Fibroblast of lung (primary cell): ENCODE results near the gene C6orf15. TPM values are rescaled to one million over a fixed set of nuclear protein-coding genes. Genes with fewer than 3 reads are reported as not detected.

Experiments used
- DNase-seq, 2 donors: peaks; one replicate each; pipeline versions ENCODE4 v3.0.0 to v3.0.0-alpha.2; 2010; ENCODE audit warnings: low read depth in 2 of 2
- H2AFZ ChIP-seq: 2 replicates; pipeline ENCODE4 v1.5.1; 2012; ENCODE audit warnings: low read length, control low read depth, inconsistent platforms
- H3K27ac ChIP-seq: 2 replicates; pipeline ENCODE4 v1.5.1; 2011; ENCODE audit warnings: low read length, control low read depth; ENCODE audit not compliant: insufficient read depth
- H3K27me3 ChIP-seq: 2 replicates; pipeline ENCODE4 v1.5.1; 2011; ENCODE audit warnings: mild to moderate bottlenecking, low read length; ENCODE audit not compliant: control insufficient read depth, insufficient read depth
- H3K36me3 ChIP-seq: 2 replicates; pipeline ENCODE4 v1.5.1; 2011; ENCODE audit warnings: low read length; ENCODE audit not compliant: control insufficient read depth, insufficient read depth
- H3K4me1 ChIP-seq: 2 replicates; pipeline ENCODE4 v1.5.1; 2011; ENCODE audit warnings: low read length; ENCODE audit not compliant: control insufficient read depth, insufficient read depth; ENCODE audit errors: extremely low read depth
- H3K4me2 ChIP-seq: 2 replicates; pipeline ENCODE4 v1.5.1; 2011; ENCODE audit warnings: low read length, control low read depth; ENCODE audit not compliant: insufficient read depth; ENCODE audit errors: extremely low read depth
- H3K4me3 ChIP-seq, 4 experiments: fragments of 200-600 bp in 1 of 4; sonication (generic) in 1 of 4; replicated peaks in 1 of 4; 2 replicates each; pipeline ENCODE4 v1.5.1; 2011 to 2016; ENCODE audit warnings: low read length in 4 of 4, low read depth in 3 of 4, mild to moderate bottlenecking in 3 of 4, control low read depth in 2 of 4, inconsistent platforms in 1 of 4, mixed read lengths in 1 of 4; ENCODE audit not compliant: insufficient read depth in 1 of 4; ENCODE audit errors: control extremely low read depth in 1 of 4
- H3K79me2 ChIP-seq: 2 replicates; pipeline ENCODE4 v1.5.1; 2012; ENCODE audit warnings: mild to moderate bottlenecking, low read length, inconsistent platforms; ENCODE audit not compliant: control insufficient read depth, insufficient read depth
- H3K9ac ChIP-seq: 2 replicates; pipeline ENCODE4 v1.5.1; 2011; ENCODE audit warnings: mild to moderate bottlenecking, low read length, control low read depth; ENCODE audit not compliant: insufficient read depth
- H3K9me3 ChIP-seq: 2 replicates; pipeline ENCODE4 v1.5.1; 2012; ENCODE audit warnings: low read depth, low read length; ENCODE audit not compliant: control insufficient read depth, insufficient read depth
- H4K20me1 ChIP-seq: 2 replicates; pipeline ENCODE4 v1.5.1; 2011; ENCODE audit warnings: low read length; ENCODE audit not compliant: control insufficient read depth, insufficient read depth; ENCODE audit errors: extremely low read depth
- EZH2 ChIP-seq: IDR thresholded peaks from 2 replicates; pipeline ENCODE4 v1.5.1; 2012; ENCODE audit warnings: low read length, control low read depth, mild to moderate bottlenecking; ENCODE audit errors: missing control alignments
- polyA minus RNA-seq: library from RNA; depleted of rRNA, polyadenylated mRNA; stranded (reverse); fragments of >200 nt; gene quantifications from 2 replicates; pipeline ENCODE4 v1.2.3, GENCODE V29; 2011; ENCODE audit warnings: low replicate concordance
- polyA plus RNA-seq, 2 donors: library from polyadenylated mRNA; depleted of rRNA in 1 of 2; stranded (reverse) in 1 of 2; unstranded in 1 of 2; fragments of >200 nt; gene quantifications; 2 replicates each; pipeline ENCODE4 v1.2.1, GENCODE V29; 2011 to 2012; ENCODE audit warnings: missing spikeins in 1 of 2
- total RNA-seq: library from RNA; depleted of rRNA; stranded (reverse); fragments of >200 nt; gene quantifications from 2 replicates; pipeline ENCODE4 v1.2.1, GENCODE V29; 2014
- TF ChIP-seq, protein P1 (sequence below), 2 donors: IDR thresholded peaks in 1 of 2; conservative IDR thresholded peaks in 1 of 2; 1 replicate in 1 of 2; 2 replicates in 1 of 2; pipeline ENCODE4 v1.5.1; 2011 to 2012; ENCODE audit warnings: low read length in 2 of 2, control low read depth in 1 of 2, inconsistent platforms in 1 of 2, low read depth in 1 of 2, mild to moderate bottlenecking in 1 of 2

Gene C6orf15
- total RNA-seq (not detected in 2 replicates), polyA plus RNA-seq (not detected in 2 replicates), polyA minus RNA-seq (not detected in 2 replicates)
- polyA plus RNA-seq (2012): not detected in 2 replicates

DNA sequence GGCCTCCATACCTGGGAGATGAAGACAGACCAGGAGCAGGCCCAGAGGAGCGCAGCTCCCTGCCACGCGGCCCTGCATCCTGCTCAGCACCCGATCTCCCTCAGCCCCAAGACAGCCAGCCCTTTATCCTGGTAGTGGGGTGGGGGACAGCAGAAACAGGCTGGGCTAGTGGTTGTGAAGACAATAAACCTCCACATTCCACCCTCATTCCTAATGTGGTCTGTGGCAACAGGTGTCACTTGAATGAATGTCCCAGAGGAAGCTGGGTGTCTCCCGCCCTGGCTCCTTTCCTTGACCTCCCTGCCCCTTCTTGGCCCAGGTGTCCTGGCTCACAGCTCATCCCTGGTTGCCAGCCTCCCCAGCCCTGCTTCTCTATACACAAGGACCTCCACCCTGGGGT is at the start of gene C6orf15:
Gene C6orf15 (minus strand): TSS at position 98 of the 400 bp plus-strand sequence. CDS start 20 bp downstream, at position 78.
- no peaks in the 10 kb centered on the region for H3K79me2 ChIP-seq
- no peak for DNase-seq
- peaks cover 19% of the 10 kb centered on the region for H3K4me1 ChIP-seq
- TF ChIP-seq EZH2: no peak
- TF ChIP-seq, protein P1, sequence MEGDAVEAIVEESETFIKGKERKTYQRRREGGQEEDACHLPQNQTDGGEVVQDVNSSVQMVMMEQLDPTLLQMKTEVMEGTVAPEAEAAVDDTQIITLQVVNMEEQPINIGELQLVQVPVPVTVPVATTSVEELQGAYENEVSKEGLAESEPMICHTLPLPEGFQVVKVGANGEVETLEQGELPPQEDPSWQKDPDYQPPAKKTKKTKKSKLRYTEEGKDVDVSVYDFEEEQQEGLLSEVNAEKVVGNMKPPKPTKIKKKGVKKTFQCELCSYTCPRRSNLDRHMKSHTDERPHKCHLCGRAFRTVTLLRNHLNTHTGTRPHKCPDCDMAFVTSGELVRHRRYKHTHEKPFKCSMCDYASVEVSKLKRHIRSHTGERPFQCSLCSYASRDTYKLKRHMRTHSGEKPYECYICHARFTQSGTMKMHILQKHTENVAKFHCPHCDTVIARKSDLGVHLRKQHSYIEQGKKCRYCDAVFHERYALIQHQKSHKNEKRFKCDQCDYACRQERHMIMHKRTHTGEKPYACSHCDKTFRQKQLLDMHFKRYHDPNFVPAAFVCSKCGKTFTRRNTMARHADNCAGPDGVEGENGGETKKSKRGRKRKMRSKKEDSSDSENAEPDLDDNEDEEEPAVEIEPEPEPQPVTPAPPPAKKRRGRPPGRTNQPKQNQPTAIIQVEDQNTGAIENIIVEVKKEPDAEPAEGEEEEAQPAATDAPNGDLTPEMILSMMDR (conservative IDR thresholded peaks at IDR 0.05 in 1 of 2, IDR thresholded peaks at IDR 0.05 in 1 of 2; ENCODE audit: low read depth in 1 of 2, low read length in 2 of 2): no peak
- no peak within 1 kb of the TSS for H2AFZ ChIP-seq
- H3K27ac ChIP-seq: no peak within 1 kb of the TSS
- H3K9ac ChIP-seq: no peak within 1 kb of the TSS
- H4K20me1 ChIP-seq: no peaks in the 10 kb centered on the region
- H3K27me3 ChIP-seq: peaks cover 19% of the 10 kb centered on the region
- no peak within 1 kb of the TSS for H3K4me2 ChIP-seq
- H3K4me3 ChIP-seq: no peak within 1 kb of the TSS
- no peaks in the 10 kb centered on the region for H3K9me3 ChIP-seq
- no peaks in the 10 kb centered on the region for H3K36me3 ChIP-seq

DNA sequence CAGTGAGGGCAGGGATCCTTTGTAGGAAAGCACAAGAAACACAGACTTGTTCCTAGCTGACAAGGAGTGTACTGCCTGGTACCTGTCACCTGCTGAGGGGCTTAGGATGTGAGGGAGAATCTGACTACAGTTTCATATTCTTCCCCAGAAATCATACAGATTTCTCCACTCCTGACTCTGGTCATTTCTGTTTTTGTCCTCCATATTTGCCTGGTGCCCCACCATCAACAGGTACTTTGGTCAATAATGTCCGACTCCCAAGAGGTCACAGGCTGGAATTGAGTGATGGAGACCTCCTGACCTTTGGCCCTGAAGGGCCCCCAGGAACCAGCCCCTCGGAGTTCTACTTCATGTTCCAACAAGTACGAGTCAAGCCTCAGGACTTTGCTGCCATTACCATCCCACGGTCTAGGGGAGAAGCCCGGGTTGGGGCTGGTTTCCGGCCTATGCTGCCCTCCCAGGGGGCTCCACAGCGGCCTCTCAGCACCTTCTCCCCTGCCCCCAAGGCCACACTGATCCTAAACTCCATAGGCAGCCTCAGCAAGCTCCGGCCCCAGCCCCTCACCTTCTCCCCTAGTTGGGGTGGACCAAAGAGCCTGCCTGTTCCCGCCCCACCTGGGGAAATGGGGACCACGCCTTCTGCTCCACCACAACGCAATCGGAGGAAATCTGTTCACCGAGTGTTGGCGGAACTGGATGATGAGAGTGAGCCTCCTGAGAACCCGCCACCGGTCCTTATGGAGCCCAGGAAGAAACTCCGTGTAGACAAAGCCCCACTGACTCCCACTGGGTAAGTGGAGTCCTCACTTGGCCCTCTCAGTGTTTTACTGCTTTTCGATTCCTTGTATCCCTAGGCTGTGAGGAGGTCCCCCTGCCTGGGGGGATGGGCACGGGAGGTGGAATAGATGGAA is 49.1 kb upstream of the C6orf15 start:
- TF ChIP-seq, protein P1 (conservative IDR thresholded peaks at IDR 0.05 in 1 of 2, IDR thresholded peaks at IDR 0.05 in 1 of 2; ENCODE audit: low read depth in 1 of 2, low read length in 2 of 2): no peak
- no peak for TF ChIP-seq EZH2
- H3K4me2 ChIP-seq: no peak overlapping the region
- H3K9ac ChIP-seq: no peak overlapping the region
- H3K79me2 ChIP-seq: peaks cover 23% of the 10 kb centered on the region
- H3K36me3 ChIP-seq: peaks cover 3% of the 10 kb centered on the region
- no peak overlapping the region for H2AFZ ChIP-seq
- H3K27ac ChIP-seq: no peak overlapping the region
- H3K4me1 ChIP-seq: peaks cover 11% of the 10 kb centered on the region
- no peak for DNase-seq
- no peaks in the 10 kb centered on the region for H3K27me3 ChIP-seq
- no peak overlapping the region for H3K4me3 ChIP-seq
- no peaks in the 10 kb centered on the region for H3K9me3 ChIP-seq
- no peaks in the 10 kb centered on the region for H4K20me1 ChIP-seq
